ENCODE results near the gene MAPK8IP3.

GRCh38 chr16:1807626-1808025 lies 101.6 kb downstream of the MAPK8IP3 start:
- no peak for TF ChIP-seq ZNF274 (IDR thresholded peaks at IDR 0.05; ENCODE audit: low read depth, low read length)
- TF ChIP-seq SUZ12 (IDR thresholded peaks at IDR 0.05; ENCODE audit: extremely low read depth, insufficient read depth, insufficient read length): no peak
- TF ChIP-seq YY1 (IDR thresholded peaks at IDR 0.05; ENCODE audit: insufficient read depth, insufficient read length): no peak
